Measurements from ENCODE around the gene SVOPL.
"Not testable (repeated sequence)": the region's sequence is repeated elsewhere in the genome, so short reads cannot be mapped to it uniquely, and the experiment has no call there.

Gene SVOPL

GRCh38 chr7:138699661-138700060 is 1.5 kb downstream of the SVOPL start:
- TF ChIP-seq POLR2A (IDR thresholded peaks at IDR 0.05; ENCODE audit: extremely low read depth, insufficient read length) (no peak), CTCF (IDR thresholded peaks at IDR 0.05; ENCODE audit: low read depth, low read length) (no peak), MAX (IDR thresholded peaks at IDR 0.05; ENCODE audit: low read depth, low read length) (no peak), MYC (IDR thresholded peaks at IDR 0.05; ENCODE audit: low read depth, low read length) (no peak)
- no peak overlapping the region for H3K4me3 ChIP-seq (ENCODE audit: low read depth, low read length)
- DNase-seq (ENCODE audit: low read depth), result no peak

GRCh38 chr7:138698281-138698680 is 2.9 kb downstream of the SVOPL start:
- no peak overlapping the region for H3K4me3 ChIP-seq (ENCODE audit: low read depth, low read length)
- DNase-seq (ENCODE audit: low read depth), result no peak
- no peak for TF ChIP-seq CTCF (IDR thresholded peaks at IDR 0.05; ENCODE audit: low read depth, low read length)
- no peak for TF ChIP-seq POLR2A (IDR thresholded peaks at IDR 0.05; ENCODE audit: extremely low read depth, insufficient read length)
- no peak for TF ChIP-seq MYC (IDR thresholded peaks at IDR 0.05; ENCODE audit: low read depth, low read length)
- TF ChIP-seq MAX (IDR thresholded peaks at IDR 0.05; ENCODE audit: low read depth, low read length), result no peak

GRCh38 chr7:138697535-138698182 is 3.5 kb downstream of the SVOPL start:
- H3K4me3 ChIP-seq (ENCODE audit: low read depth, low read length), result no peak overlapping the region
- TF ChIP-seq MAX (IDR thresholded peaks at IDR 0.05; ENCODE audit: low read depth, low read length) (no peak), MYC (IDR thresholded peaks at IDR 0.05; ENCODE audit: low read depth, low read length) (no peak), CTCF (IDR thresholded peaks at IDR 0.05; ENCODE audit: low read depth, low read length) (no peak)
- DNase-seq (ENCODE audit: low read depth), result no peak

GRCh38 chr7:138695776-138696175 is 5.4 kb downstream of the SVOPL start:
- not testable (repeated sequence) for H3K4me3 ChIP-seq (ENCODE audit: low read depth, low read length)

GRCh38 chr7:138695106-138695505 is 6.1 kb downstream of the SVOPL start:
- DNase-seq (ENCODE audit: low read depth), result no peak
- TF ChIP-seq MYC (IDR thresholded peaks at IDR 0.05; ENCODE audit: low read depth, low read length) (no peak), POLR2A (IDR thresholded peaks at IDR 0.05; ENCODE audit: extremely low read depth, insufficient read length) (no peak), CTCF (IDR thresholded peaks at IDR 0.05; ENCODE audit: low read depth, low read length) (no peak), MAX (IDR thresholded peaks at IDR 0.05; ENCODE audit: low read depth, low read length) (no peak)
- H3K4me3 ChIP-seq (ENCODE audit: low read depth, low read length), result no peak overlapping the region

More at GRCh38 chr7:138695776-138696175, 5.4 kb downstream of the SVOPL start:
- not testable (repeated sequence) for DNase-seq (ENCODE audit: low read depth)

- TF ChIP-seq POLR2A (IDR thresholded peaks at IDR 0.05; ENCODE audit: extremely low read depth, insufficient read length) (no peak), MAX (IDR thresholded peaks at IDR 0.05; ENCODE audit: low read depth, low read length) (no peak), CTCF (IDR thresholded peaks at IDR 0.05; ENCODE audit: low read depth, low read length) (no peak)
- no peak for DNase-seq (ENCODE audit: low read depth)
- no peak overlapping the region for H3K4me3 ChIP-seq (ENCODE audit: low read depth, low read length)
Measured at GRCh38 chr7:138691178-138691577, 10.0 kb downstream of the SVOPL start.
